Naive thymus-derived CD4-positive, alpha-beta T cell (primary cell): ENCODE data around the gene ITGAD. TPM values are rescaled to one million over a fixed set of nuclear protein-coding genes. Genes with fewer than 3 reads are reported as not detected.
A peak's percentile ranks its signal among the peaks of the same experiment; 100 is the strongest.

Experiments used
- ATAC-seq: fragments of 150-1000 bp; cut with Tn5 transposase; 2 replicates; pipeline ENCODE4 v1.10.0; 2021; ENCODE audit warnings: mild to moderate bottlenecking, moderate library complexity
- CTCF ChIA-PET: fragments of 350-600 bp; sonication (Branson Sonifier 250); formaldehyde crosslinking; loops from one replicate; lab custom pipeline; 2021; ENCODE audit warnings: antibody characterized with exemption; lab: Charles Lee
- POLR2A ChIA-PET: fragments of 350-600 bp; sonication (Branson Sonifier 250); formaldehyde crosslinking; loops from one replicate; lab custom pipeline; 2021; ENCODE audit warnings: antibody characterized with exemption, inconsistent platforms; lab: Charles Lee
- DNase-seq, 9 donors: peaks; one replicate each; pipeline versions ENCODE4 v3.0.0 to v3.0.0-alpha.2; 2020 to 2022; ENCODE audit warnings: mixed read lengths in 1 of 9
- H3K27ac ChIP-seq: one replicate; pipeline ENCODE4 v1.7.0; 2013; ENCODE audit warnings: mild to moderate bottlenecking, low read depth, low read length, moderate library complexity
- H3K27me3 ChIP-seq, 2 donors: one replicate each; pipeline ENCODE4 v1.7.0; 2013; ENCODE audit warnings: low read length in 2 of 2, mild to moderate bottlenecking in 2 of 2, moderate library complexity in 2 of 2; ENCODE audit not compliant: control insufficient read depth in 2 of 2, insufficient read depth in 2 of 2
- H3K36me3 ChIP-seq, 3 experiments: 1 replicate in 2 of 3; 2 replicates in 1 of 3; pipeline ENCODE4 v1.7.0; 2013; ENCODE audit warnings: low read length in 3 of 3, mild to moderate bottlenecking in 3 of 3, moderate library complexity in 1 of 3; ENCODE audit not compliant: insufficient read depth in 3 of 3, control insufficient read depth in 2 of 3
- H3K4me1 ChIP-seq, 2 donors: one replicate each; pipeline ENCODE4 v1.7.0; 2013; ENCODE audit warnings: low read length in 2 of 2, mild to moderate bottlenecking in 2 of 2, moderate library complexity in 1 of 2; ENCODE audit not compliant: control insufficient read depth in 2 of 2, insufficient read depth in 2 of 2
- H3K4me3 ChIP-seq: 2 replicates; pipeline ENCODE4 v1.7.0; 2013; ENCODE audit warnings: mild to moderate bottlenecking, low read length
- H3K9me3 ChIP-seq, 3 experiments: 1 replicate in 2 of 3; 2 replicates in 1 of 3; pipeline ENCODE4 v1.7.0; 2013; ENCODE audit warnings: low read length in 3 of 3; ENCODE audit not compliant: control insufficient read depth in 2 of 3
- H3K27ac Mint-ChIP-seq, 9 donors: one replicate each; pipeline ENCODE4 v1.8.0; 2020 to 2022; ENCODE audit warnings: mixed read lengths in 9 of 9, mild to moderate bottlenecking in 8 of 9, moderate library complexity in 5 of 9, inconsistent platforms in 2 of 9
- H3K27me3 Mint-ChIP-seq, 5 donors: one replicate each; pipeline ENCODE4 v1.8.0; 2021 to 2022; ENCODE audit warnings: mixed read lengths in 5 of 5, mild to moderate bottlenecking in 1 of 5
- H3K36me3 Mint-ChIP-seq, 5 donors: one replicate each; pipeline ENCODE4 v1.8.0; 2020 to 2022; ENCODE audit warnings: mixed read lengths in 5 of 5, mild to moderate bottlenecking in 3 of 5, inconsistent platforms in 1 of 5
- H3K4me1 Mint-ChIP-seq, 7 donors: one replicate each; pipeline ENCODE4 v1.8.0; 2020 to 2022; ENCODE audit warnings: mixed read lengths in 7 of 7, mild to moderate bottlenecking in 3 of 7, inconsistent platforms in 1 of 7
- H3K4me3 Mint-ChIP-seq, 10 donors: one replicate each; pipeline ENCODE4 v1.8.0; 2020 to 2022; ENCODE audit warnings: mild to moderate bottlenecking in 10 of 10, mixed read lengths in 10 of 10, moderate library complexity in 6 of 10, inconsistent platforms in 2 of 10
- H3K9me3 Mint-ChIP-seq, 11 donors: one replicate each; pipeline ENCODE4 v1.8.0; 2020 to 2022; ENCODE audit warnings: mixed read lengths in 11 of 11, mild to moderate bottlenecking in 4 of 11, inconsistent platforms in 1 of 11, moderate library complexity in 1 of 11
- intact Hi-C, 2 donors: fragments of 100-400 bp; cut with micrococcal nuclease; formaldehyde crosslinking; loops; one replicate each; pipeline ENCODE4 v1.15.1; 2023
- polyA plus RNA-seq, 2 donors: library from polyadenylated mRNA; unstranded; fragments of 300-500 nt; fragmentation: Illumina TruSeq; gene quantifications; one replicate each; pipeline ENCODE4 v1.2.3, GENCODE V29; 2021
- total RNA-seq, 6 experiments: library from RNA in 5 of 6; stranded (reverse) in 5 of 6; gene quantifications; 1 replicate in 5 of 6; 2 replicates in 1 of 6; pipeline ENCODE4 v1.2.3 and lab custom pipeline; 2021 to 2026

Gene ITGAD
- total and polyA plus RNA-seq, 7 experiments from 2014 or later, result 0.24 to 1.3 TPM; not detected in 5

- no peak overlapping the region for H3K27ac ChIP-seq
- no peaks in the 10 kb centered on the region for H3K27me3 ChIP-seq
- ChIA-PET CTCF (no interaction called here), POLR2A (no interaction called here)
- Mint-ChIP-seq H3K9me3 (peaks cover 0 to 3% (median 0%) of the 10 kb centered on the region in 11 donors), H3K27ac (peak overlapping the region in 1 of 9 donors; percentile 44), H3K4me3 (peak overlapping the region in 1 of 10 donors; percentile 0), H3K4me1 (peaks cover 6 to 32% (median 12%) of the 10 kb centered on the region in 7 donors), H3K27me3 (no peaks in the 10 kb centered on the region), H3K36me3 (peaks cover 0 to 15% (median 0%) of the 10 kb centered on the region in 5 donors)
- intact Hi-C loops, result no loop called here
- no peaks in the 10 kb centered on the region for H3K36me3 ChIP-seq
- ATAC-seq (peak; percentile 64), DNase-seq (no peak)
- H3K4me1 ChIP-seq, result peaks cover 0 to 16% of the 10 kb centered on the region in 2 donors
- no peaks in the 10 kb centered on the region for H3K9me3 ChIP-seq
- H3K4me3 ChIP-seq, result no peak overlapping the region
These were observed 27.8 kb upstream of the ITGAD start for GRCh38 chr16:31365131-31365865.

GRCh38 chr16:31367853-31368252, 25.3 kb upstream of the ITGAD start:
- peaks cover 0 to 5% (median 0%) of the 10 kb centered on the region in 5 donors for H3K27me3 Mint-ChIP-seq
- peak overlapping the region in 1 of 9 donors; percentile 17 for H3K27ac Mint-ChIP-seq
- no peaks in the 10 kb centered on the region for H3K27me3 ChIP-seq
- ATAC-seq (peak; percentile 63), DNase-seq (no peak)
- ChIA-PET CTCF (no interaction called here), POLR2A (no interaction called here)
- H3K4me1 ChIP-seq, result peaks cover 0 to 16% of the 10 kb centered on the region in 2 donors
- H3K27ac ChIP-seq, result no peak overlapping the region
- H3K36me3 ChIP-seq, result no peaks in the 10 kb centered on the region
- no peak overlapping the region for H3K4me3 Mint-ChIP-seq
- peaks cover 0 to 23% (median 0%) of the 10 kb centered on the region in 5 donors for H3K36me3 Mint-ChIP-seq
- no peaks in the 10 kb centered on the region for H3K9me3 ChIP-seq
- H3K4me1 Mint-ChIP-seq, result peaks cover 6 to 28% (median 12%) of the 10 kb centered on the region in 7 donors
- H3K4me3 ChIP-seq, result no peak overlapping the region
- intact Hi-C loops, result no loop called here
- H3K9me3 Mint-ChIP-seq, result peaks cover 0 to 3% (median 0%) of the 10 kb centered on the region in 11 donors

- H3K27ac ChIP-seq, result no peak overlapping the region
- no peak for ATAC-seq
These were observed 22.1 kb upstream of the ITGAD start for GRCh38 chr16:31371008-31371407.

GRCh38 chr16:31371619-31372484, 21.3 kb upstream of the ITGAD start:
- no peaks in the 10 kb centered on the region for H3K9me3 ChIP-seq
- ChIA-PET POLR2A (interaction anchor here (0.7 kb wide), 1 partner anchor 14 kb away, joined by 3 read pairs; no protein-coding TSS in a partner anchor), CTCF (no interaction called here)
- intact Hi-C loops, result no loop called here
- ATAC-seq (no peak), DNase-seq (no peak)
- no peaks in the 10 kb centered on the region for H3K4me1 ChIP-seq
- H3K4me1 Mint-ChIP-seq, result peaks cover 2 to 14% (median 6%) of the 10 kb centered on the region in 7 donors
- H3K4me3 ChIP-seq, result no peak overlapping the region
- no peaks in the 10 kb centered on the region for H3K36me3 ChIP-seq
- peaks cover 0 to 33% (median 0%) of the 10 kb centered on the region in 5 donors for H3K36me3 Mint-ChIP-seq
- peaks cover 0 to 17% (median 5%) of the 10 kb centered on the region in 11 donors for H3K9me3 Mint-ChIP-seq
- no peak overlapping the region for H3K4me3 Mint-ChIP-seq
- peaks cover 0 to 7% (median 0%) of the 10 kb centered on the region in 5 donors for H3K27me3 Mint-ChIP-seq
- H3K27me3 ChIP-seq, result no peaks in the 10 kb centered on the region
- H3K27ac ChIP-seq, result no peak overlapping the region
- no peak overlapping the region for H3K27ac Mint-ChIP-seq

More at GRCh38 chr16:31371008-31371407, 22.1 kb upstream of the ITGAD start:
- ChIA-PET CTCF (no interaction called here), POLR2A (no interaction called here)
- H3K9me3 Mint-ChIP-seq, result peaks cover 0 to 15% (median 5%) of the 10 kb centered on the region in 11 donors
- peaks cover 6 to 23% (median 10%) of the 10 kb centered on the region in 7 donors for H3K4me1 Mint-ChIP-seq
- Histone ChIP-seq H3K4me3 (no peak overlapping the region), H3K27me3 (no peaks in the 10 kb centered on the region), H3K36me3 (no peaks in the 10 kb centered on the region), H3K9me3 (no peaks in the 10 kb centered on the region), H3K4me1 (no peaks in the 10 kb centered on the region)
- intact Hi-C loops, result no loop called here
- H3K4me3 Mint-ChIP-seq, result no peak overlapping the region
- peaks cover 0 to 7% (median 0%) of the 10 kb centered on the region in 5 donors for H3K27me3 Mint-ChIP-seq
- H3K36me3 Mint-ChIP-seq, result peaks cover 0 to 33% (median 0%) of the 10 kb centered on the region in 5 donors
- no peak overlapping the region for H3K27ac Mint-ChIP-seq
- DNase-seq, result no peak

- H3K27ac ChIP-seq, result no peak overlapping the region
- CTCF ChIA-PET, result no interaction called here
- intact Hi-C loops, result no loop called here
These were observed 19.9 kb upstream of the ITGAD start for GRCh38 chr16:31373235-31373634.

GRCh38 chr16:31375231-31375630, 17.9 kb upstream of the ITGAD start:
- Mint-ChIP-seq H3K4me1 (peaks cover 0 to 6% (median 0%) of the 10 kb centered on the region in 7 donors), H3K4me3 (no peak overlapping the region), H3K27ac (no peak overlapping the region), H3K9me3 (peaks cover 0 to 17% (median 5%) of the 10 kb centered on the region in 11 donors), H3K27me3 (peaks cover 0 to 7% (median 0%) of the 10 kb centered on the region in 5 donors), H3K36me3 (peaks cover 0 to 36% (median 0%) of the 10 kb centered on the region in 5 donors)
- no peaks in the 10 kb centered on the region for H3K27me3 ChIP-seq
- H3K36me3 ChIP-seq, result no peaks in the 10 kb centered on the region
- H3K4me3 ChIP-seq, result no peak overlapping the region
- CTCF ChIA-PET, result no interaction called here
- DNase-seq (no peak), ATAC-seq (no peak)
- H3K9me3 ChIP-seq, result no peaks in the 10 kb centered on the region
- intact Hi-C loops, result no loop called here
- POLR2A ChIA-PET, result no interaction called here
- H3K4me1 ChIP-seq, result peaks cover 0 to 9% of the 10 kb centered on the region in 2 donors
- no peak overlapping the region for H3K27ac ChIP-seq

More at GRCh38 chr16:31373235-31373634, 19.9 kb upstream of the ITGAD start:
- ATAC-seq (no peak), DNase-seq (no peak)
- Histone ChIP-seq H3K4me1 (peaks cover 0 to 9% of the 10 kb centered on the region in 2 donors), H3K36me3 (no peaks in the 10 kb centered on the region), H3K27me3 (no peaks in the 10 kb centered on the region), H3K9me3 (no peaks in the 10 kb centered on the region), H3K4me3 (no peak overlapping the region)
- peaks cover 0 to 7% (median 0%) of the 10 kb centered on the region in 5 donors for H3K27me3 Mint-ChIP-seq
- peaks cover 0 to 33% (median 0%) of the 10 kb centered on the region in 5 donors for H3K36me3 Mint-ChIP-seq
- no peak overlapping the region for H3K27ac Mint-ChIP-seq
- peaks cover 0 to 6% (median 0%) of the 10 kb centered on the region in 7 donors for H3K4me1 Mint-ChIP-seq
- H3K9me3 Mint-ChIP-seq, result peaks cover 0 to 17% (median 5%) of the 10 kb centered on the region in 11 donors
- POLR2A ChIA-PET, result no interaction called here
- no peak overlapping the region for H3K4me3 Mint-ChIP-seq
